ENCODE measurements around the gene NUP133. TPM values are rescaled to one million over a fixed set of nuclear protein-coding genes. Genes with fewer than 3 reads are reported as not detected.
A peak's percentile ranks its signal among the peaks of the same experiment; 100 is the strongest.

NUP133 gene
- total RNA-seq, 1 experiment from 2014 or later: 59.0 TPM

GRCh38 chr1:229430761-229431283, 77.3 kb downstream of the NUP133 start:
- peaks cover 13% of the 10 kb centered on the region for H3K4me1 ChIP-seq (ENCODE audit: insufficient read depth, low read length, poor library complexity, severe bottlenecking)
- H3K36me3 ChIP-seq (ENCODE audit: insufficient read depth, low read length, poor library complexity, severe bottlenecking): no peaks in the 10 kb centered on the region
- peak overlapping the region; percentile 37 for H3K4me3 ChIP-seq (ENCODE audit: low read depth, low read length, poor library complexity, severe bottlenecking)
- no TSS peak for BruUV-seq (replicated peaks)
- DNase-seq (ENCODE audit: low spot score): peak; percentile 73
- ChIA-PET CTCF (no interaction called here), POLR2A (ENCODE audit: low non-redundant PET) (no interaction called here)
- no peak for TF ChIP-seq EZH2 (IDR thresholded peaks at IDR 0.05; ENCODE audit: borderline replicate concordance, low read depth, low read length, poor library complexity, severe bottlenecking)
- TF ChIP-seq CTCF (conservative IDR thresholded peaks at IDR 0.05; ENCODE audit: low read depth, low read length): no peak
- intact Hi-C loops (cut with micrococcal nuclease; ENCODE audit: unreplicated experiment): no loop called here
- H3K9me3 ChIP-seq (ENCODE audit: low read depth, low read length, poor library complexity, severe bottlenecking): no peaks in the 10 kb centered on the region
- no peak overlapping the region for H3K27ac ChIP-seq (ENCODE audit: low read depth, low read length, poor library complexity, severe bottlenecking)
- peaks cover 82% of the 10 kb centered on the region for H3K27me3 ChIP-seq (replicated peaks; ENCODE audit: insufficient read depth, low read depth, low read length, poor library complexity)

GRCh38 chr1:229428256-229428655, 79.9 kb downstream of the NUP133 start:
- Histone ChIP-seq H3K27me3 (replicated peaks; ENCODE audit: insufficient read depth, low read depth, low read length, poor library complexity) (peaks cover 65% of the 10 kb centered on the region), H3K9me3 (ENCODE audit: low read depth, low read length, poor library complexity, severe bottlenecking) (no peaks in the 10 kb centered on the region), H3K4me1 (ENCODE audit: insufficient read depth, low read length, poor library complexity, severe bottlenecking) (peaks cover 13% of the 10 kb centered on the region), H3K27ac (ENCODE audit: low read depth, low read length, poor library complexity, severe bottlenecking) (no peak overlapping the region), H3K4me3 (ENCODE audit: low read depth, low read length, poor library complexity, severe bottlenecking) (no peak overlapping the region), H3K36me3 (ENCODE audit: insufficient read depth, low read length, poor library complexity, severe bottlenecking) (no peaks in the 10 kb centered on the region)
- CTCF ChIA-PET: no interaction called here
- BruUV-seq (replicated peaks): no TSS peak
- POLR2A ChIA-PET (ENCODE audit: low non-redundant PET): interaction anchor here (0.6 kb wide), 1 partner anchor 16 kb away, joined by 6 read pairs; no protein-coding TSS in a partner anchor
- intact Hi-C loops (cut with micrococcal nuclease; ENCODE audit: unreplicated experiment): no loop called here
- TF ChIP-seq EZH2 (IDR thresholded peaks at IDR 0.05; ENCODE audit: borderline replicate concordance, low read depth, low read length, poor library complexity, severe bottlenecking): no peak
- no peak for TF ChIP-seq CTCF (conservative IDR thresholded peaks at IDR 0.05; ENCODE audit: low read depth, low read length)
- no peak for DNase-seq (ENCODE audit: low spot score)

DNA sequence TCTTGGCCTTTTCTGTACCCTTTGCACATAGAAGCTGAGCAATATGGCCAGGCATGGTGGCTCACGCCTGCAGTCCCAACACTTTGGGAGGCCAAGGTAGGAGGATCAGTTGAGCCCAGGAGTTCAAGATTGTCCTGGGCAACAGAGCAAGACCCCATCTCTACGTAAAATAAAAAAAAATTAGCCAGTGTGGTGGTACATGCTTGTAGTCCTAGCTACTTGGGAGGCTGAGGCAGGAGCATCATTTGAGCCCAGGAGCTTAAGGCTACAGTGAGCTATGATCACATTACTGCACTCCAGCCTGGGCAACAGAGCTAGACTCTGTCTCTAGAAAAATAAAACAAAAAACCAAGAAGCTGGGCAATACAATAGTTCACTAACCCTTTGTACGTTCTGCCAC, 80.6 kb downstream of the NUP133 start:
- CTCF ChIA-PET: no interaction called here
- BruUV-seq (replicated peaks): no TSS peak
- H3K27ac ChIP-seq (ENCODE audit: low read depth, low read length, poor library complexity, severe bottlenecking): no peak overlapping the region
- POLR2A ChIA-PET (ENCODE audit: low non-redundant PET): no interaction called here
- H3K4me3 ChIP-seq (ENCODE audit: low read depth, low read length, poor library complexity, severe bottlenecking): no peak overlapping the region
- no peaks in the 10 kb centered on the region for H3K9me3 ChIP-seq (ENCODE audit: low read depth, low read length, poor library complexity, severe bottlenecking)
- TF ChIP-seq EZH2 (IDR thresholded peaks at IDR 0.05; ENCODE audit: borderline replicate concordance, low read depth, low read length, poor library complexity, severe bottlenecking): no peak
- TF ChIP-seq CTCF (conservative IDR thresholded peaks at IDR 0.05; ENCODE audit: low read depth, low read length): no peak
- intact Hi-C loops (cut with micrococcal nuclease; ENCODE audit: unreplicated experiment): no loop called here
- DNase-seq (ENCODE audit: low spot score): no peak
- H3K36me3 ChIP-seq (ENCODE audit: insufficient read depth, low read length, poor library complexity, severe bottlenecking): no peaks in the 10 kb centered on the region
- peaks cover 58% of the 10 kb centered on the region for H3K27me3 ChIP-seq (replicated peaks; ENCODE audit: insufficient read depth, low read depth, low read length, poor library complexity)
- peaks cover 13% of the 10 kb centered on the region for H3K4me1 ChIP-seq (ENCODE audit: insufficient read depth, low read length, poor library complexity, severe bottlenecking)
